ENCODE results near the gene MSI2.
"Not testable (repeated sequence)": the region's sequence is repeated elsewhere in the genome, so short reads cannot be mapped to it uniquely, and the experiment has no call there.

The MSI2 gene

DNA sequence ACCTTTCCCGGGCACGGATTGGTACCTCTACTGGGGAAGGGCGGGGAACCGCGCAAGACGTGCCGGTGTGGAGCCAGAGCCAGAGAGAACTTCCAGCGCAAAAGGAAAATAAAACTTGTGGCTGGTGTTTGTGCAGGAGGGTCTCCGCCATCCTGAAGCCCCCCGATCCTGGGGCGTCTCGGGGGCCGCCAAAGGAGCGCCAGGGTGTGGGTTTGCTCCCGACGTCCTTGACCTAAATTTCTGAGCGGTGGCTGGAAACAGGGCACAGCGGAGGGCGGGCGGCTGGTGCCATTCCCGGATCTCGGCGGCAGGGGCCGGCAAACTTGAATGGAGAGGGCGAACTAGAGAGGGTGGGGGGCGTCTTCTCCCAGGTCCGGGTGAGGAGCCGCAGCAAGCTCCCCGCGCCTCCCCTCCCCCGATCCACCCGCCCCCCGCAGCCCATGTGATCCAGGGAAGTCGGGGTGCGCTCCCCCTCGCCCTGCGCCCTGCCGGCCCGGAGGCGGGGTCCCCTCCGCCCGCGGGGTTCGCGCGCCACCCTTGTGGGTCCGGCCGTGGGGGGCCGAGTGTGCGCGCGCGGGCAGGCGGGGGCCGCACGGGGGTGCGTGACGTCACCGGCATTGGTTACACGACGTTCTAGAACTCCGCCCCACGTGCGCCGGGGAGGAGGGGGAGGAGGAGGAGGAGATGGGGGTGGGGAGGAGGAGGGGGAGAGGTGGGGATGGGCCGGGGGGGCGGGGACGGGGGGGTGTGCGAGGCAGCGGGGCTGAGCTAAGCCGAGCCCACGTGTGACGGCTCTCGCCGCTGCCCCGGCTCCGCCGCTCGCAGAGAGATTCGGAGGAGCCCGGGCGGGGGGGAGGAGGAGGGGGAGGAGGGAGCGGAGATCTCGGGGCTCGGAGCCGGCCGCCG, at the start of gene MSI2:
TSS of gene MSI2 (plus strand) at position 748 of the 906 bp plus-strand sequence. CDS start 220 bp downstream, outside the sequence.
- peak; percentile 92 to 93 for DNase-seq

DNA sequence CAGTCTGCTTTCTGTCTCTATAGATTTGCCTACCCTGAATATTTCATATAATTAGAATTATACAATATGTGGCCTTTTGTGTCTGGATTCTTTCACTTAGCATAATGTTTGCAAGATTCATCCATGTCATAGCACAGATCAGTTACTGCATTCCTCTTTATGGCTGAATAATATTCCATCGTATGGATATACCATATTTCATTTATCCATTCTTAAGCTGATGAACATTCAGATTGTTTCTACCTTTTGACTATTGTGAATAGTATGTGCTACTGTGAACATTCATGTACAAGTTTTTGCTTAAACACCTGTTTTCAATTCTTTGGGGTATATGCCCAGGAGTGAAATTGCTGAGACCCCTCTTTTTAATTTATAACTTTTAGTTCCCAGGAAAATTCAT, 49.4 kb upstream of the MSI2 start:
- DNase-seq = no peak

DNA sequence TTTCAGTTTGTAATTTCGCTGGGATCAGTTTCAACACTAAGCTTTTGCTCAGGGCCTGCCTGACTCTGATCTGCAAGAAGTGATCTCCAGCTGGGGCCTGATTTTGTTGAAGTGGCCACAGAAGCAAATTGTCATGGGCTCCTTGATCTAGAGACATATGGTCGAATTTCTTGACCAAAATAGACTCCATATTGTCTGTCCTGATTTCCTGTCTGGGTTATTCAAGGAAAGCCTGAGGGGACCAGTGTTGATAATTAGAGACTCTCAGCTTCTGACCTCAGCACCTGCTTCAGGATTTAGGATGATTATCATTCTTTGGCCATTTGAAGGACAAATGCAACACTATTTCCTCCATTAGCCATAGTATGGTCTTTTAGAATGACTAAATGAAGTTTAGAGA, 48.9 kb upstream of the MSI2 start:
- DNase-seq = no peak

DNA sequence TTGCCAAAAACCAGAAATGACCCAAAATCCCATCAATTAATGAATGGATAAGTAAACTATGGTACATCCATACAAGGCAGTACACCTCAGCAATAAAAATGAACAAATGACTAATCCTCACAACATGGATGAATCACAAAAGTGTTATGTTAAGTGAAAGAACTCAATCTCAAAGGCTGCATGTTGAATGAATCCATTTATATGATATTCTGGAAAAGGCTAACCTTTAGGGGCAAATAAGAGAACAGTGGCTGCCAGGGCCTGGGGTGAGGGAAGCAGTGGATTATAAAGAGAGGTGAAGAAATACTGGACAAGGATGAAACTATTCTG, 46.1 kb upstream of the MSI2 start:
- no peak for DNase-seq

GRCh38 chr17:57210972-57211411, 45.3 kb upstream of the MSI2 start:
- DNase-seq = no peak

DNA sequence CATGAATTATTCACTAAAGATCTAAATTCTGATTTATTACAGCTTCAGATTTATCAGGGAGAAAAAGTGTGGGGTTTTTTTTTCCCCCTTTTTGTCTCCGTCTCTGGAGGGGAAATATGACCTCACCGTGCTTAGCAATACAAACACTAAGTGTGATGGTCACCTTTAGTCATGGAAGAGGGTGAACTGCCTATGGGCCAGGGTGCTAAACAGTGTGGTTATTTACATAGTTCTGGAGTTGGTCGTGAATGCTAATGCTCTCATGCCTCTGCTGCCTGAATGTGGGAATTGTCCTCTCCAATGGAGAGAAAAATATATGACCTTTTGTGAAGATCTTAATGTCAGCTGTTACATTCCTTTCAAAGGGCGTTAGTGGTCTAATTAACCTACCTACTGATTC, 44.8 kb upstream of the MSI2 start:
- DNase-seq = no peak

DNA sequence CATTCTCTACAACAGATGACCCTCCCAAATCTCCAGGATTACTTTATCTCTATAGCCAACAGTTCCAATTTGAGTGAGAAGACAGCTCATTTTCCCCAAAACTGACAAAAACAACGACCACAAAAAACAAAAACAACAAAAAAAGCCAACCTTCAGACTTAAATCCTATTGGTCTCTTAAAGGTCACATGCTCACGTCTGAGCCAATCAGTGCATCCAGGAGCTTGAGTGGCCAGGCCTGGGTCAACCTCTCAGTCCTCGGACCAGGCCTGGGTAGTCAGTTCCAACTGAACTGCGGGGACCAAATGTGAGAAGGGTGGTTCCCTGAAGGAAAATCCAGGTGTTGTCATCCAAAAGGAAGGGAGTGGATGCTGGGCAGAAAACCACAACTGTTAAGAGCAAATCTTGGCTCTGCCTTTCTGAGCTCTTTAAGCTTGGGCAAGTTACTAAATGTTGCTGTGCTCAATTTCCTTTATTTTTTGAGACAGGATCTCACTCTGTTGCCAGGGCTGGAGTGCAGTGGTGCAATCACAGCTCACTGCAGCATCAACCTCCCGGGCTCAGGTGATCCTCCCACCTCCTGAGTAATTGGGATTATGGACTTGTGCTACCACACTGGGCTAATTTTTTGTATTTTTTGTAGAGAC, 43.0 kb upstream of the MSI2 start:
- DNase-seq = no peak

GRCh38 chr17:57215317-57215716, 41.0 kb upstream of the MSI2 start:
- DNase-seq = no peak

DNA sequence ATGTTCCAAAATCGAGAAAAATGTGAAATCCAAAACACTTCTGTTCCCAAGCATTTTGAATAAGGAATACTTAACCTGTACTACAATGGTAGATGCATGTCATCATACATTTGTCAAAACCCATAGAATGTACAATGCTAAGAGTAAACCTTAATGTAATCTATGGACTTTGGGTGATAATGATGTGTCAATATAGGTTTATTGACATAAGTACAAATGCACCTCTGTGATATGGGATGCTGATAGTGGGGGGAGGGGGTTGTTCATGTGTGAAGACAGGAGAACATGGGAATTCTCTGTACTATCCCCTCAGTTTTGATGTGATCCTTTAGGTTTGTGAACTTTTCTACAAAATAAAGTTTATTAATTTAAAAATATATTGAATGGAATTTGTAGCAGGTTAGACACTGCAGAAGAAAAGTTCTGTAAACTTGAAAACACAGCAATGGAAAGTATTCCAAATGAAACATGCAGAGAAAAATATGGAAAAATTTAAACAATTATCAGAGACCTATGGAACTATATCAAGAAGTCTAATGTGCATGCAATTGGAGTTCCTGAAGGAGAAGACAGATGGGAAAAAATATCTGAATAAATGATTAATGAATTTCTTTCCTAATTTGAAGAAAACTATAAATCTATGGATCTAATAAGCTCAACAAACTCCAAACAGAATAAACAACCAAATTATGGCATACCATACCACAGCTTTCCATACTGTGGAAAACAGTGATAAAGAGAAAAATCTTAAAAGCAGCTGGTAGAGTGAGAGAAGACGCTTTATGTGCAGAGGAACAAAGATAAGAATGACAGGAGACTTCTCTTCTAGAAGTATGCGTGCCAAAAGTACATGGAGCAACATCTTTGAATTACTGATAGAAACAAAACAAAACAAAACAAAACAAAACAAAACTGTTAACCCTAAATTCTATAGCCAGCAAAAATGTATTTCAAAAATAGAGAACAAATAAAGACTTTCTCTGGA, 34.7 kb upstream of the MSI2 start:
- no peak for DNase-seq

DNA sequence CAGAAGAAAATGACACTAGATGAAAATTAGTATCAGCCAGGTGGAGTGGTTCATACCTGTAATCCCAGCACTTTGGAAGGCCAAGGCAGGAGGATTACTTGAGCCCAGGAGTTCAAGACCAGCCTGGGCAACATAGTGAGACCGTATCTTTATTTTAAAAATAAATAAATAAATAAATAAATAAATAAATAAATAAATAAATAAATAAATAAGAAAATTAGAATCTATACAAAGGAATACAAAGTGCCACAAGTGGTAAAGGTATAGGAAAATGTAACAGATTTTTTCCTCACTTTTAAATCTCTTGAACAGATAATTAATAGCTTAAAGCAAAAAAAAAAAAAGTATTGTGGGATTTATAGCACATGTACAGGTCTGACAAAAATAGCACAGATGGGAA, 33.9 kb upstream of the MSI2 start:
- DNase-seq = not testable (repeated sequence)

DNA sequence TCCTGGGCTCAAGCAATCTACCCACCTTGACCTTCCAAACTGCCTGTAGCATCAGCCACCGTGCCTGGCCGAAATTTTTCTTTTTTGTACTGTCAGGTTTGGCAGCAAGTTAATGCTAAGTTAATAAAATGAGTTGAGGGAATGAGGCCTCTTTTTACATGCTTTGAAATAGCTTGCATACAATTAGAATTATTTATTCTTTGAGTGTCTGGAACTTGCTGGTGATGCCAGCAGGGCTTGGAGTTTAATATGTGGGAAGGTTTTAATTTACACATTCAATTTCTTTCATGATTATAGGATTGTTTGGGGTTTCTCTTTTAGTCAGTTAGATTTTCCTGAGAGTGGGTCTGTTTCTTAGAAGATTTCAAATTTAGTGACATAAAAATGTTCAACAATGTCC, 31.2 kb upstream of the MSI2 start:
- no peak for DNase-seq

DNA sequence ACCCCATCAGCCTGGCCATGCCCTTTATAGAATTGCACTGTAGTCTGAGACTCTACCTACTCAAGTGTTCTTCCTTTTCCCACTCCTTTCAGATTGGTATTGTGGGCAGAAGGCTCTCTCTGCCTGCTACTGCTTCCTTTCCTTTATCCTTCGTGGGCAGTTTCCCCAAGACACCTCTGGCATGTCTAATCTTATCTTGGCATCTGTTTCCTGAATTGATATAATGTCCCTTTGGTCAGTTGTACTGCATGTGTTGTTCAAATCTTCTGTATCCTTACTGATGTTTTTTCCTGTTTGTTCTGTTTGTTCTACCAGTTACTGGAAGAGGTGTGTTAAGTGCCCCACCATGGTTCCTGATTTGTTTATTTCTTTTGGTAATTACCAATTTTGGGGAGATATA, 29.5 kb upstream of the MSI2 start:
- DNase-seq = no peak

DNA sequence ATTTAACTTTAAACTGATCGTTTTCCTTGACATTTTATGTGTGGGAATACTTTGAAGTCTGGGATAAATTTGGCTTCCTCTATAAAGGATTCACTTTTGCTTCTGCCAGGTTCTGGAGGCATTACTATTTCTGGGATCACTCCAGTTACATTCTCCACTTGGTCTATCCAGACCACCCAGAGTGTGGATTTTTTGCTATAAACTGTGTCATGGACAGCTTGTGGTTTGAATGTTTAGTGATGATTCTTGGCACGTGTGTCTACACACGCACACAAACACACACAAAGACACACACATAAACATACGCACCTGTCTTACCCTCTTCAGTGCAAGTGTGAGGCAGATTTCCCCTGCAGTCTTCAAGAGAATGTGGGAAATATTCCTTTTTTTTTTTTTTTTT, 27.4 kb upstream of the MSI2 start:
- DNase-seq = no peak

DNA sequence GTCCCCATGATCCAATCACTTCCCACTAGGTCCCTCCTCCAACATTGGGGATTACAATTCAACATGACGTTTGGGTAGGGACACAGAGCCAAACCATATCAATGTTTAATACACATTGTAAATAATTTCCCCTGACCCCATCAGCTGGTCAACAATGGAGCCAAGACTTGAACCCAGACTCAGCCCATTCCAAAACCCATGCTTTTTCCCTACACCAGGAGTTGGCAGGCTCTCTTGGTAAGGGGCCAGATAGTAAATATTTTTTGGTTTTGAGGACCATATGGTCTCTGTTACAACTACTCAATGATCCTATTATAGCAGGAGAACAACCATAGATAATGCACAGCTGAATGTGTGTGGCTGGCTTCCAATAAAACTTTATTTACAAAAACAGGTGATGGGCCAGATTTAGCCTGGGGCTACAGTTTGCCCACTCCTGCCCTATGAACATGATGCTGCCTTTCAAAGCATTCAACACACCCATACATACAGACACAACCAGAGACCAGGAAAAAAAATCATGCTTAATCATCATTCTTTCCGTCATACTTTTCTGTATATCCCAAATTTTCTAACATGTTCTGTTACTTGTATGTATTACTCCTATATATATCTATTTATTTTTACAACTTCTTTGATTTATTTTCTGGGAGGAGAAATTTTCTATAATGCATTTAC, 22.1 kb upstream of the MSI2 start:
- no peak for DNase-seq

GRCh38 chr17:57234739-57235092, 21.6 kb upstream of the MSI2 start:
- no peak for DNase-seq

- no peak for DNase-seq
Measured at GRCh38 chr17:57235124-57235523, 21.2 kb upstream of the MSI2 start.

- DNase-seq = no peak
Measured at GRCh38 chr17:57236686-57237299, 19.5 kb upstream of the MSI2 start.

GRCh38 chr17:57240648-57241047, 15.7 kb upstream of the MSI2 start:
- DNase-seq = no peak

GRCh38 chr17:57242148-57242547, 14.2 kb upstream of the MSI2 start:
- no peak for DNase-seq

DNA sequence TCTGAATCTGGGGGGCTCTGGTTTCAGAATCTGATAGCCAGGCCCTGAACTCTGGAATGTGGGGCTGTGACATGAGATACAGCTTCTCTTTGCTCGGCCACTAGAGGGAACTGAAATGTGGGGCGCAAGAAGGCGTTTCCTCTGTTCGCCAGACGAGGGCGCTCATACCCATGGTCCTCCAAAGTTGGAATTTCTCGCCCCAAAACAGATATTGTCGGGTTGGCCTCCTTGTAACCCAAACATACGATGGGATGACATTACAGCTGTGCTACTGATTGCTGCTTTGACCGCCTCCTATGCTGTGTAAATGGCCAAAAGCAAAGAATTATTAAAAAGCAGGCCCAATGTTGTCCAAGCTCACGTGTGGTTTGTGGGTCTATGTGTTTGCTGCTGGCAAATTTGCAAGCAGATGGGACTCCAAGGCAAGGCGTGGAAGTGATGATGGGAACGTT, 13.1 kb upstream of the MSI2 start:
- peak; percentile 69 to 72 for DNase-seq

GRCh38 chr17:57245786-57246185, 10.5 kb upstream of the MSI2 start:
- DNase-seq = no peak

- no peak for DNase-seq
Measured at GRCh38 chr17:57246257-57246656, 10.1 kb upstream of the MSI2 start.
